GM23338 (cell line): ENCODE results near the gene KIF3B. TPM values are rescaled to one million over a fixed set of nuclear protein-coding genes. Genes with fewer than 3 reads are reported as not detected.
A peak's percentile ranks its signal among the peaks of the same experiment; 100 is the strongest.

Source experiments
- ATAC-seq: fragments of 200-7000 bp; cut with Tn5 transposase; 3 replicates; pipeline ENCODE4 v1.9.1; 2020
- DNase-seq: peaks from one replicate; pipeline ENCODE4 v3.0.0-alpha.2; 2015; ENCODE audit warnings: low spot score
- H2AFZ ChIP-seq: fragments of 200-600 bp; sonication (generic); 2 replicates; pipeline ENCODE4 v1.8.0; 2016; ENCODE audit warnings: antibody characterized with exemption, mild to moderate bottlenecking, moderate library complexity
- H3F3A ChIP-seq: fragments of 200-600 bp; sonication (generic); replicated peaks from 2 replicates; pipeline ENCODE4 v1.8.0; 2017; ENCODE audit warnings: antibody characterized with exemption, mixed run types, low read depth
- H3K27ac ChIP-seq: fragments of 200-600 bp; sonication (generic); 2 replicates; pipeline ENCODE4 v1.6.1; 2016; ENCODE audit warnings: low read depth
- H3K27me3 ChIP-seq: fragments of 200-600 bp; sonication (generic); 2 replicates; pipeline ENCODE4 v1.8.0; 2016; ENCODE audit warnings: mild to moderate bottlenecking, mixed run types, moderate library complexity; ENCODE audit not compliant: insufficient read depth
- H3K36me3 ChIP-seq: fragments of 200-600 bp; sonication (generic); 2 replicates; pipeline ENCODE4 v1.8.0; 2016; ENCODE audit warnings: mild to moderate bottlenecking; ENCODE audit not compliant: insufficient read depth
- H3K4me1 ChIP-seq: fragments of 200-600 bp; sonication (generic); 2 replicates; pipeline ENCODE4 v1.8.0; 2016; ENCODE audit warnings: mild to moderate bottlenecking, moderate library complexity; ENCODE audit not compliant: insufficient read depth
- H3K4me2 ChIP-seq: fragments of 200-600 bp; sonication (generic); 2 replicates; pipeline ENCODE4 v1.7.1; 2017; ENCODE audit warnings: mixed run types
- H3K4me3 ChIP-seq: fragments of 200-600 bp; sonication (generic); 2 replicates; pipeline ENCODE4 v1.6.1; 2016; ENCODE audit warnings: mixed run types
- H3K79me2 ChIP-seq: fragments of 200-600 bp; sonication (generic); replicated peaks from 2 replicates; pipeline ENCODE4 v1.8.0; 2017; ENCODE audit warnings: mild to moderate bottlenecking; ENCODE audit not compliant: insufficient read depth
- H3K9me2 ChIP-seq: fragments of 200-600 bp; sonication (generic); 2 replicates; pipeline ENCODE4 v1.8.0; 2017; ENCODE audit not compliant: insufficient read depth
- H4K20me1 ChIP-seq: fragments of 200-600 bp; sonication (generic); replicated peaks from 2 replicates; pipeline ENCODE4 v1.8.0; 2017; ENCODE audit warnings: mild to moderate bottlenecking; ENCODE audit not compliant: insufficient read depth
- H3K27ac Mint-ChIP-seq: 2 replicates; pipeline ENCODE4 v1.8.0; 2020; ENCODE audit warnings: inconsistent platforms, mild to moderate bottlenecking, moderate library complexity, mixed read lengths
- H3K27me3 Mint-ChIP-seq: 3 replicates; pipeline ENCODE4 v1.8.0; 2022; ENCODE audit warnings: low read depth, mild to moderate bottlenecking, moderate library complexity, mixed read lengths, inconsistent platforms; ENCODE audit not compliant: insufficient read depth, poor library complexity
- H3K36me3 Mint-ChIP-seq: 3 replicates; pipeline ENCODE4 v1.8.0; 2021; ENCODE audit warnings: low read depth, mild to moderate bottlenecking, inconsistent platforms, moderate library complexity, mixed read lengths
- H3K4me1 Mint-ChIP-seq: 3 replicates; pipeline ENCODE4 v1.8.0; 2020; ENCODE audit warnings: mild to moderate bottlenecking, inconsistent platforms, mixed read lengths
- H3K4me3 Mint-ChIP-seq: 3 replicates; pipeline ENCODE4 v1.8.0; 2021; ENCODE audit warnings: moderate library complexity, mild to moderate bottlenecking, inconsistent platforms, mixed read lengths
- H3K9me3 Mint-ChIP-seq: 3 replicates; pipeline ENCODE4 v1.8.0; 2020; ENCODE audit warnings: moderate library complexity, mild to moderate bottlenecking, inconsistent platforms, mixed read lengths
- CREB1 ChIP-seq: fragments of 250-450 bp; sonication (Bioruptor Pico); IDR thresholded peaks from 2 replicates; pipeline ENCODE4 v1.5.0; 2020; ENCODE audit warnings: low read depth, mild to moderate bottlenecking, moderate library complexity
- CTCF ChIP-seq, 2 experiments: fragments of 200-600 bp in 1 of 2; sonication (generic) in 1 of 2; conservative IDR thresholded peaks; 2 replicates each; pipeline versions ENCODE4 v1.5.1 to v1.6.1; 2016 to 2017; ENCODE audit warnings: antibody characterized with exemption in 2 of 2, low read depth in 2 of 2, mild to moderate bottlenecking in 2 of 2, moderate library complexity in 1 of 2
- ETS1 ChIP-seq: IDR thresholded peaks from 2 replicates; pipeline ENCODE4 v1.6.1; 2016; ENCODE audit warnings: antibody characterized with exemption
- EZH2 ChIP-seq: fragments of 200-600 bp; sonication (generic); IDR thresholded peaks from one replicate; pipeline ENCODE4 v1.8.0; 2017; ENCODE audit warnings: antibody characterized with exemption, mild to moderate bottlenecking, low read depth; ENCODE audit not compliant: unreplicated experiment
- EZH2phosphoT487 ChIP-seq: fragments of 200-600 bp; sonication (generic); IDR thresholded peaks from one replicate; pipeline ENCODE4 v1.8.1; 2018; ENCODE audit warnings: antibody characterized with exemption; ENCODE audit not compliant: unreplicated experiment
- JUNB ChIP-seq: IDR thresholded peaks from one replicate; pipeline ENCODE4 v1.6.1; 2016; ENCODE audit warnings: antibody characterized with exemption; ENCODE audit not compliant: unreplicated experiment
- NANOG ChIP-seq: IDR thresholded peaks from 2 replicates; pipeline ENCODE4 v1.6.1; 2016; ENCODE audit warnings: antibody characterized with exemption, borderline replicate concordance
- POLR2AphosphoS5 ChIP-seq: IDR thresholded peaks from 2 replicates; pipeline ENCODE4 v1.6.1; 2016; ENCODE audit warnings: antibody characterized with exemption, low read depth
- REST ChIP-seq: IDR thresholded peaks from one replicate; pipeline ENCODE4 v1.6.1; 2018; ENCODE audit warnings: antibody characterized with exemption; ENCODE audit not compliant: unreplicated experiment
- STAT1 ChIP-seq: IDR thresholded peaks from one replicate; pipeline ENCODE4 v1.6.1; 2016; ENCODE audit warnings: antibody characterized with exemption; ENCODE audit not compliant: unreplicated experiment
- ZNF114 ChIP-seq: fragments of 250-450 bp; sonication (Bioruptor Pico); IDR thresholded peaks from 2 replicates; pipeline ENCODE4 v1.5.0; 2020; ENCODE audit warnings: mild to moderate bottlenecking, moderate library complexity
- ZNF331 ChIP-seq: fragments of 250-450 bp; sonication (Bioruptor Pico); IDR thresholded peaks from 2 replicates; pipeline ENCODE4 v1.5.0; 2020; ENCODE audit warnings: low read depth, mild to moderate bottlenecking, moderate library complexity
- ZNF462 ChIP-seq: fragments of 250-450 bp; sonication (Bioruptor Pico); IDR thresholded peaks from 2 replicates; pipeline ENCODE4 v1.5.0; 2020; ENCODE audit warnings: mild to moderate bottlenecking, moderate library complexity
- polyA plus RNA-seq: library from polyadenylated mRNA; unstranded; fragments of >200 nt; fragmentation: Nextera tagmentation; extraction: Ambion mirVana; gene quantifications from 2 replicates; pipeline ENCODE4 v1.2.1, GENCODE V29; 2016
- total RNA-seq: library from RNA; depleted of rRNA; stranded (reverse); fragments of >200 nt; shearing (Covaris generic); gene quantifications from 2 replicates; pipeline ENCODE4 v1.2.3, GENCODE V29; 2014

KIF3B gene
- total and polyA plus RNA-seq, 2 experiments from 2014 or later = 6.1 to 22.8 TPM

GRCh38 chr20:32314768-32315167, 37.3 kb downstream of the KIF3B start:
- no peak overlapping the region for H3K4me3 ChIP-seq
- H4K20me1 ChIP-seq = peaks cover 38% of the 10 kb centered on the region
- no peak overlapping the region for H3K4me3 Mint-ChIP-seq
- no peaks in the 10 kb centered on the region; the same call in 1 of the 2 replicates for H3F3A ChIP-seq
- no peaks in the 10 kb centered on the region for H3K27me3 ChIP-seq
- H3K27ac Mint-ChIP-seq = 0 out of 2 replicates have a peak overlapping the region, but pooled peaks have one; percentile 28
- H2AFZ ChIP-seq = no peak overlapping the region
- H3K9me2 ChIP-seq = no peaks in the 10 kb centered on the region
- ATAC-seq = no peak
- peaks cover 21% of the 10 kb centered on the region for H3K36me3 Mint-ChIP-seq
- no peaks in the 10 kb centered on the region for H3K4me1 ChIP-seq
- H3K4me2 ChIP-seq = no peak overlapping the region
- DNase-seq = no peak
- no peak for TF ChIP-seq POLR2AphosphoS5
- TF ChIP-seq NANOG = no peak
- no peak for TF ChIP-seq CTCF (conservative IDR thresholded peaks at IDR 0.05; ENCODE audit: low read depth in 2 of 2)
- no peak for TF ChIP-seq STAT1
- TF ChIP-seq ZNF462 (CRISPR knock-in tag) = no peak
- no peak for TF ChIP-seq JUNB
- TF ChIP-seq ZNF331 (CRISPR knock-in tag) = no peak
- no peak for TF ChIP-seq CREB1 (CRISPR knock-in tag)
- no peak for TF ChIP-seq EZH2
- no peak for TF ChIP-seq ETS1
- TF ChIP-seq REST = no peak
- no peak for TF ChIP-seq ZNF114 (CRISPR knock-in tag)
- TF ChIP-seq EZH2phosphoT487 = no peak
- no peaks in the 10 kb centered on the region for H3K9me3 Mint-ChIP-seq
- peaks cover 9% of the 10 kb centered on the region for H3K36me3 ChIP-seq
- H3K4me1 Mint-ChIP-seq = no peaks in the 10 kb centered on the region
- no peaks in the 10 kb centered on the region for H3K79me2 ChIP-seq
- H3K27ac ChIP-seq = no peak overlapping the region
- H3K27me3 Mint-ChIP-seq = no peaks in the 10 kb centered on the region
